ENCODE measurements around the gene ZNF324. TPM values are rescaled to one million over a fixed set of nuclear protein-coding genes. Genes with fewer than 3 reads are reported as not detected.

The ZNF324 gene
- total RNA-seq = 10 to 100 TPM; 12.4 to 13.9 TPM
- 1 to 10 TPM; 4.6 to 5.3 TPM for polyA plus RNA-seq
- long read RNA-seq, donor 1 = 0 reads
- long read RNA-seq, donor 2, partial matches to known transcripts = 0 of 1 reads
- long read RNA-seq, donor 2, other reads (novel, unspliced or antisense) = 0 of 1 reads
- long read RNA-seq, donor 3, partial matches to known transcripts = 0 of 1 reads
- long read RNA-seq, donor 3, other reads (novel, unspliced or antisense) = 0 of 1 reads
- long read RNA-seq, donor 4, partial matches to known transcripts = 0 of 1 reads
- long read RNA-seq, donor 4, other reads (novel, unspliced or antisense) = 0 of 1 reads
- long read RNA-seq, donor 5, transcript ZNF324-201 (4 exons, 3,000 nt) = major isoform, 5 of 5 reads
- long read RNA-seq, donor 5, partial matches to known transcripts = 0 of 5 reads
- long read RNA-seq, donor 5, other reads (novel, unspliced or antisense) = 0 of 5 reads

DNA sequence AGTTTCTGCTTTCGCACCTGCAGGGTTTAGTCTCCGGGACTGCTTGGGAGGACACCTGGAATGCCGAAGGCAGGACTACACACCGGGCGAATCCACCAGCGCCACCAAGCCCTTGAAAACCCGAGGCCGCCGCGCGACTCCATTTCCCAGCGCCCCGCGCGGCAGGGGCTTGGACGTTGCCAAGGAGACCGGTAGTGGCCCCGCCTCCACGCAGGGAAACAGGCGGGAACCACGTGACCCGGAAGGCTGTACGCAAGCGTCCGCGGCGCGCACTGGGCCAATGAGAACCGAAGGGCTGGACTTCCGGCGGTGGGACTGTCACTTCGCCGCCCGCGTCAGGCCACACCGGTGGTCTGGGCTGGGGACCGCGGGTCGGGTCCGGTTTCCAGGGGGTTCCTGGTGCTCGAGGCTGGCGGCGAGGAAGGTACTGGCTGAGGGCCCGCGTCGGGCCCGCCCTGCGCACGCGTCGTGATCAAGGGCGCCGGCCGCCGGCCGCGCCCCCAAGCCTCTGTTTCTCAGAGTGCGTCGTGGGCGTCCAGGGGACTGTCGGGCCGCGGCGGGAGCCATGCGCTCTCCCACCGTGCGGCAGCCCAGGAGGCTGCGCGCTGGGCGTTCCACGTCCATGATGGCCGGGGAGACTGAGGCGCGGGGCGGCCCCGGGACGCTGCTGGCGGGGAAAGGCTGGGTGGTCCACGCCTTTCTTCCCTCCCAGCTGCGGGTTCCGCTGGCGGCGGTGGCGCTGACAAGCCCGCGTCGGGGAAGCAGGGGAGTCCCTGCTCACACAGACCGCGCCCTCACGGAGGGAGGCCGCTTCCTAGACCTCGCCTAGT is at the start of gene ZNF324:
Gene ZNF324 (plus strand): TSS at position 321 of the 830 bp plus-strand sequence. CDS start 2,106 bp downstream, outside the sequence.
- WGBS, 2 donors = 0% methylated on average over 83 to 92 of the region's 92 CpGs
- H3K9ac ChIP-seq (ENCODE audit: insufficient read depth in 1 of 2, low read length in 2 of 2) = peak within 1 kb of the TSS; percentile 37 to 47
- peak; percentile 98 to 99 (median 98) for DNase-seq
- peaks cover 0 to 23% (median 2%) of the 10 kb centered on the region in 4 donors for H3K36me3 ChIP-seq (ENCODE audit: control insufficient read depth in 4 of 4, insufficient read depth in 4 of 4, low read length in 4 of 4)
- ATAC-seq (ENCODE audit: insufficient read depth, low FRiP score) = peak; percentile 97
- H3K4me3 ChIP-seq = peak within 1 kb of the TSS; percentile 87
- TF ChIP-seq, protein P1, sequence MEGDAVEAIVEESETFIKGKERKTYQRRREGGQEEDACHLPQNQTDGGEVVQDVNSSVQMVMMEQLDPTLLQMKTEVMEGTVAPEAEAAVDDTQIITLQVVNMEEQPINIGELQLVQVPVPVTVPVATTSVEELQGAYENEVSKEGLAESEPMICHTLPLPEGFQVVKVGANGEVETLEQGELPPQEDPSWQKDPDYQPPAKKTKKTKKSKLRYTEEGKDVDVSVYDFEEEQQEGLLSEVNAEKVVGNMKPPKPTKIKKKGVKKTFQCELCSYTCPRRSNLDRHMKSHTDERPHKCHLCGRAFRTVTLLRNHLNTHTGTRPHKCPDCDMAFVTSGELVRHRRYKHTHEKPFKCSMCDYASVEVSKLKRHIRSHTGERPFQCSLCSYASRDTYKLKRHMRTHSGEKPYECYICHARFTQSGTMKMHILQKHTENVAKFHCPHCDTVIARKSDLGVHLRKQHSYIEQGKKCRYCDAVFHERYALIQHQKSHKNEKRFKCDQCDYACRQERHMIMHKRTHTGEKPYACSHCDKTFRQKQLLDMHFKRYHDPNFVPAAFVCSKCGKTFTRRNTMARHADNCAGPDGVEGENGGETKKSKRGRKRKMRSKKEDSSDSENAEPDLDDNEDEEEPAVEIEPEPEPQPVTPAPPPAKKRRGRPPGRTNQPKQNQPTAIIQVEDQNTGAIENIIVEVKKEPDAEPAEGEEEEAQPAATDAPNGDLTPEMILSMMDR (IDR thresholded peaks at IDR 0.05; ENCODE audit: control extremely low read depth, extremely low read depth) = no peak
- H3K27me3 ChIP-seq (ENCODE audit: control insufficient read depth in 3 of 3, insufficient read depth in 3 of 3, low read length in 2 of 3) = no peaks in the 10 kb centered on the region
- peak within 1 kb of the TSS; percentile 68 to 84 for H3K27ac ChIP-seq (ENCODE audit: low read depth in 1 of 2, low read length in 1 of 2)
- H3K4me1 ChIP-seq (ENCODE audit: control insufficient read depth in 5 of 5, insufficient read depth in 5 of 5, low read length in 5 of 5) = peaks cover 0 to 14% (median 5%) of the 10 kb centered on the region in 5 donors
- no peaks in the 10 kb centered on the region for H3K9me3 ChIP-seq (ENCODE audit: control insufficient read depth in 4 of 4, insufficient read depth in 3 of 4, low read length in 3 of 4)

GRCh38 chr19:58428617-58429016 is 38.3 kb upstream of the ZNF324 start:
- TF ChIP-seq, protein P1 (IDR thresholded peaks at IDR 0.05; ENCODE audit: control extremely low read depth, extremely low read depth) = no peak
- H3K4me3 ChIP-seq = no peak overlapping the region
- 76 to 95% methylated on average over 1 of the region's 1 CpG for WGBS, 2 donors
- H3K36me3 ChIP-seq (ENCODE audit: control insufficient read depth in 4 of 4, insufficient read depth in 4 of 4, low read length in 4 of 4) = peaks cover under 1 to 45% (median 21%) of the 10 kb centered on the region in 4 donors
- no peaks in the 10 kb centered on the region for H3K4me1 ChIP-seq (ENCODE audit: control insufficient read depth in 5 of 5, insufficient read depth in 5 of 5, low read length in 5 of 5)
- no peak for ATAC-seq (ENCODE audit: insufficient read depth, low FRiP score)
- no peaks in the 10 kb centered on the region for H3K27me3 ChIP-seq (ENCODE audit: control insufficient read depth in 3 of 3, insufficient read depth in 3 of 3, low read length in 2 of 3)
- no peak overlapping the region for H3K27ac ChIP-seq (ENCODE audit: low read depth in 1 of 2, low read length in 1 of 2)
- no peak overlapping the region for H3K9ac ChIP-seq (ENCODE audit: insufficient read depth in 1 of 2, low read length in 2 of 2)
- H3K9me3 ChIP-seq (ENCODE audit: control insufficient read depth in 4 of 4, insufficient read depth in 3 of 4, low read length in 3 of 4) = peaks cover 13 to 57% (median 43%) of the 10 kb centered on the region in 4 donors
- no peak for DNase-seq

- Histone ChIP-seq H3K4me3 (no peak overlapping the region), H3K27me3 (ENCODE audit: control insufficient read depth in 3 of 3, insufficient read depth in 3 of 3, low read length in 2 of 3) (no peaks in the 10 kb centered on the region), H3K36me3 (ENCODE audit: control insufficient read depth in 4 of 4, insufficient read depth in 4 of 4, low read length in 4 of 4) (peaks cover 12 to 57% (median 32%) of the 10 kb centered on the region in 4 donors), H3K9me3 (ENCODE audit: control insufficient read depth in 4 of 4, insufficient read depth in 3 of 4, low read length in 3 of 4) (peaks cover 24 to 68% (median 52%) of the 10 kb centered on the region in 4 donors), H3K27ac (ENCODE audit: low read depth in 1 of 2, low read length in 1 of 2) (no peak overlapping the region), H3K9ac (ENCODE audit: insufficient read depth in 1 of 2, low read length in 2 of 2) (no peak overlapping the region), H3K4me1 (ENCODE audit: control insufficient read depth in 5 of 5, insufficient read depth in 5 of 5, low read length in 5 of 5) (no peaks in the 10 kb centered on the region)
- no peak for DNase-seq
- ATAC-seq (ENCODE audit: insufficient read depth, low FRiP score) = no peak
- TF ChIP-seq, protein P1 (IDR thresholded peaks at IDR 0.05; ENCODE audit: control extremely low read depth, extremely low read depth) = no peak
Measured at GRCh38 chr19:58429745-58430144, 37.1 kb upstream of the ZNF324 start.

Data from lung (tissue), 16 donors.